HepG2 (cell line): Measurements from ENCODE around the gene TMEM187. TPM values are rescaled to one million over a fixed set of nuclear protein-coding genes. Genes with fewer than 3 reads are reported as not detected.

ENCODE experiments used
- BORCS8-MEF2B ChIP-seq: sonication (generic); formaldehyde crosslinking; IDR thresholded peaks from 2 replicates; pipeline ENCODE4 v1.8.0; 2022; ENCODE audit warnings: mild to moderate bottlenecking, missing genetic modification reagents
- EED ChIP-seq: sonication (generic); formaldehyde crosslinking; IDR thresholded peaks from 2 replicates; pipeline ENCODE4 v1.5.0; 2020; ENCODE audit warnings: mild to moderate bottlenecking, missing genetic modification reagents
- GMEB1 ChIP-seq: sonication (generic); formaldehyde crosslinking; IDR thresholded peaks from 2 replicates; pipeline ENCODE4 v1.5.1; 2020; ENCODE audit warnings: missing genetic modification reagents, mild to moderate bottlenecking, borderline replicate concordance
- KLF12 ChIP-seq: sonication (generic); formaldehyde crosslinking; IDR thresholded peaks from 2 replicates; pipeline ENCODE4 v1.4.0; 2020; ENCODE audit warnings: missing genetic modification reagents, borderline replicate concordance
- MXI1 ChIP-seq: IDR thresholded peaks from 3 replicates; pipeline ENCODE4 v1.6.1; 2012; ENCODE audit warnings: low read depth, low read length, inconsistent platforms, borderline replicate concordance
- PHF20 ChIP-seq: sonication (generic); formaldehyde crosslinking; IDR thresholded peaks from 2 replicates; pipeline ENCODE4 v1.5.0; 2020; ENCODE audit warnings: mild to moderate bottlenecking, missing genetic modification reagents
- RCOR2 ChIP-seq: IDR thresholded peaks from 2 replicates; pipeline ENCODE4 v1.6.1; 2016; ENCODE audit warnings: missing biosample characterization, missing genetic modification reagents
- SIX4 ChIP-seq: sonication (generic); formaldehyde crosslinking; IDR thresholded peaks from 2 replicates; pipeline ENCODE4 v1.4.0; 2020; ENCODE audit warnings: missing genetic modification reagents
- SMARCC2 ChIP-seq: fragments of 450-650 bp; IDR thresholded peaks from 2 replicates; pipeline ENCODE4 v1.6.1; 2017; ENCODE audit warnings: antibody characterized with exemption, mild to moderate bottlenecking
- SRSF9 ChIP-seq: fragments of 200-400 bp; formaldehyde crosslinking; IDR thresholded peaks from 2 replicates; pipeline ENCODE4 v1.6.1; 2018; ENCODE audit warnings: borderline replicate concordance, mild to moderate bottlenecking, low read depth, low read length; ENCODE audit not compliant: insufficient read depth, poor library complexity, severe bottlenecking
- THAP7 ChIP-seq: sonication (generic); formaldehyde crosslinking; IDR thresholded peaks from 2 replicates; pipeline ENCODE4 v1.8.1; 2023; ENCODE audit warnings: mild to moderate bottlenecking, missing genetic modification reagents
- TMF1 ChIP-seq: sonication (generic); formaldehyde crosslinking; IDR thresholded peaks from 2 replicates; pipeline ENCODE4 v1.8.1; 2022; ENCODE audit warnings: low read depth, missing genetic modification reagents
- YEATS4 ChIP-seq: sonication (generic); formaldehyde crosslinking; IDR thresholded peaks from 2 replicates; pipeline ENCODE4 v1.4.0; 2020; ENCODE audit warnings: missing genetic modification reagents, borderline replicate concordance
- ZC3H4 ChIP-seq: sonication (generic); formaldehyde crosslinking; IDR thresholded peaks from 2 replicates; pipeline ENCODE4 v1.4.0; 2020; ENCODE audit warnings: missing genetic modification reagents, borderline replicate concordance
- ZFX ChIP-seq: sonication (generic); formaldehyde crosslinking; IDR thresholded peaks from 2 replicates; pipeline ENCODE4 v1.4.0; 2020; ENCODE audit warnings: mild to moderate bottlenecking, low read depth, missing genetic modification reagents, moderate library complexity
- ZNF143 ChIP-seq: sonication (generic); formaldehyde crosslinking; IDR thresholded peaks from 2 replicates; pipeline ENCODE4 v1.4.0; 2020; ENCODE audit warnings: missing genetic modification reagents
- ZNF331 ChIP-seq: sonication (generic); formaldehyde crosslinking; IDR thresholded peaks from 2 replicates; pipeline ENCODE4 v1.4.0; 2020; ENCODE audit warnings: missing genetic modification reagents
- ZNF547 ChIP-seq: sonication (generic); formaldehyde crosslinking; IDR thresholded peaks from 2 replicates; pipeline ENCODE4 v1.5.1; 2020; ENCODE audit warnings: mild to moderate bottlenecking, missing genetic modification reagents
- ZNF564 ChIP-seq: sonication (generic); formaldehyde crosslinking; IDR thresholded peaks from 2 replicates; pipeline ENCODE4 v1.8.1; 2023; ENCODE audit warnings: mild to moderate bottlenecking, missing genetic modification reagents
- ZNF572 ChIP-seq: sonication (generic); formaldehyde crosslinking; IDR thresholded peaks from 2 replicates; pipeline ENCODE4 v1.5.1; 2020; ENCODE audit warnings: mild to moderate bottlenecking, missing genetic modification reagents
- polyA plus RNA-seq, 8 experiments: library from polyadenylated mRNA; depleted of rRNA in 3 of 8; stranded (reverse) in 7 of 8; unstranded in 1 of 8; fragments of >200 nt; fragmentation: Illumina TruSeq in 4 of 8; extraction: Trizol in 4 of 8; gene quantifications; 2 replicates each; pipeline versions ENCODE4 v1.2.1 to v1.2.3, GENCODE V29; 2011 to 2016; ENCODE audit warnings: low read depth in 4 of 8, missing spikeins in 1 of 8, mixed read lengths in 1 of 8; ENCODE audit not compliant: insufficient read depth in 1 of 8
- total RNA-seq, 5 experiments: library from RNA; depleted of rRNA; stranded (reverse); fragments of >200 nt; fragmentation: Illumina TruSeq; extraction: Trizol; gene quantifications; 2 replicates each; pipeline ENCODE4 v1.2.3, GENCODE V29; 2016; ENCODE audit warnings: low read depth in 1 of 5
- TF ChIP-seq, protein P1 (sequence below): sonication (generic); formaldehyde crosslinking; IDR thresholded peaks from 2 replicates; pipeline ENCODE4 v1.5.1; 2020; ENCODE audit warnings: mild to moderate bottlenecking, missing genetic modification reagents, moderate library complexity
- TF ChIP-seq, protein P2 (sequence below): IDR thresholded peaks from 2 replicates; pipeline ENCODE4 v1.6.1; 2016; ENCODE audit warnings: missing compliant biosample characterization, missing genetic modification reagents, borderline replicate concordance

Gene TMEM187
- total and polyA plus RNA-seq, 2 of the 13 experiments (the other 11 are each of a cell fraction or from before 2014, with no cell fraction given), result 2.2 to 6.2 TPM

GRCh38 chrX:153971450-153972367 is 845 bp upstream of the TMEM187 start, which contains the start of gene HCFC1 (continued):
- TF ChIP-seq YEATS4 (CRISPR knock-in tag) (peak; percentile 59; the same call in 1 of the 2 replicates), SIX4 (CRISPR knock-in tag) (no peak), TMF1 (no peak), ZC3H4 (CRISPR knock-in tag) (peak; percentile 27; the same call in 1 of the 2 replicates), THAP7 (CRISPR knock-in tag) (no peak), PHF20 (CRISPR knock-in tag) (peak; percentile 50; the same call in 1 of the 2 replicates), SRSF9 (no peak), RCOR2 (CRISPR knock-in tag) (no peak), BORCS8-MEF2B (no peak), ZNF547 (CRISPR knock-in tag) (no peak), EED (CRISPR knock-in tag) (no peak), ZNF564 (CRISPR knock-in tag) (no peak), MXI1 (peak; percentile 42; the same call in 1 of the 3 replicates), ZFX (CRISPR knock-in tag) (peak; percentile 64; the same call in 1 of the 2 replicates), ZNF143 (peak; percentile 11; the same call in 1 of the 2 replicates), GMEB1 (CRISPR knock-in tag) (peak; percentile 70), ZNF572 (no peak), KLF12 (CRISPR knock-in tag) (no peak), SMARCC2 (no peak), ZNF331 (CRISPR knock-in tag) (no peak)
- TF ChIP-seq, protein P1, sequence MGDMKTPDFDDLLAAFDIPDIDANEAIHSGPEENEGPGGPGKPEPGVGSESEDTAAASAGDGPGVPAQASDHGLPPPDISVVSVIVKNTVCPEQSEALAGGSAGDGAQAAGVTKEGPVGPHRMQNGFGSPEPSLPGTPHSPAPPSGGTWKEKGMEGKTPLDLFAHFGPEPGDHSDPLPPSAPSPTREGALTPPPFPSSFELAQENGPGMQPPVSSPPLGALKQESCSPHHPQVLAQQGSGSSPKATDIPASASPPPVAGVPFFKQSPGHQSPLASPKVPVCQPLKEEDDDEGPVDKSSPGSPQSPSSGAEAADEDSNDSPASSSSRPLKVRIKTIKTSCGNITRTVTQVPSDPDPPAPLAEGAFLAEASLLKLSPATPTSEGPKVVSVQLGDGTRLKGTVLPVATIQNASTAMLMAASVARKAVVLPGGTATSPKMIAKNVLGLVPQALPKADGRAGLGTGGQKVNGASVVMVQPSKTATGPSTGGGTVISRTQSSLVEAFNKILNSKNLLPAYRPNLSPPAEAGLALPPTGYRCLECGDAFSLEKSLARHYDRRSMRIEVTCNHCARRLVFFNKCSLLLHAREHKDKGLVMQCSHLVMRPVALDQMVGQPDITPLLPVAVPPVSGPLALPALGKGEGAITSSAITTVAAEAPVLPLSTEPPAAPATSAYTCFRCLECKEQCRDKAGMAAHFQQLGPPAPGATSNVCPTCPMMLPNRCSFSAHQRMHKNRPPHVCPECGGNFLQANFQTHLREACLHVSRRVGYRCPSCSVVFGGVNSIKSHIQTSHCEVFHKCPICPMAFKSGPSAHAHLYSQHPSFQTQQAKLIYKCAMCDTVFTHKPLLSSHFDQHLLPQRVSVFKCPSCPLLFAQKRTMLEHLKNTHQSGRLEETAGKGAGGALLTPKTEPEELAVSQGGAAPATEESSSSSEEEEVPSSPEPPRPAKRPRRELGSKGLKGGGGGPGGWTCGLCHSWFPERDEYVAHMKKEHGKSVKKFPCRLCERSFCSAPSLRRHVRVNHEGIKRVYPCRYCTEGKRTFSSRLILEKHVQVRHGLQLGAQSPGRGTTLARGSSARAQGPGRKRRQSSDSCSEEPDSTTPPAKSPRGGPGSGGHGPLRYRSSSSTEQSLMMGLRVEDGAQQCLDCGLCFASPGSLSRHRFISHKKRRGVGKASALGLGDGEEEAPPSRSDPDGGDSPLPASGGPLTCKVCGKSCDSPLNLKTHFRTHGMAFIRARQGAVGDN, result peak; percentile 90
- TF ChIP-seq, protein P2, sequence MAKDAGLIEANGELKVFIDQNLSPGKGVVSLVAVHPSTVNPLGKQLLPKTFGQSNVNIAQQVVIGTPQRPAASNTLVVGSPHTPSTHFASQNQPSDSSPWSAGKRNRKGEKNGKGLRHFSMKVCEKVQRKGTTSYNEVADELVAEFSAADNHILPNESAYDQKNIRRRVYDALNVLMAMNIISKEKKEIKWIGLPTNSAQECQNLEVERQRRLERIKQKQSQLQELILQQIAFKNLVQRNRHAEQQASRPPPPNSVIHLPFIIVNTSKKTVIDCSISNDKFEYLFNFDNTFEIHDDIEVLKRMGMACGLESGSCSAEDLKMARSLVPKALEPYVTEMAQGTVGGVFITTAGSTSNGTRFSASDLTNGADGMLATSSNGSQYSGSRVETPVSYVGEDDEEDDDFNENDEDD (CRISPR knock-in tag), result peak; percentile 25; the same call in 1 of the 2 replicates
